Large intestine (tissue), 3 donors: ENCODE measurements around the gene EFHC2. TPM values are rescaled to one million over a fixed set of nuclear protein-coding genes. Genes with fewer than 3 reads are reported as not detected.

Source experiments
- DNase-seq, 2 donors: peaks; one replicate each; pipeline versions ENCODE4 v3.0.0 to v3.0.0-alpha.2; 2013
- H3K27ac ChIP-seq: one replicate; pipeline ENCODE4 v1.5.1; 2013; ENCODE audit warnings: low read length
- H3K27me3 ChIP-seq: 2 replicates; pipeline ENCODE4 v1.6.1; 2013; ENCODE audit warnings: low read length; ENCODE audit not compliant: control insufficient read depth, insufficient read depth
- H3K36me3 ChIP-seq: 2 replicates; pipeline ENCODE4 v1.6.1; 2013; ENCODE audit warnings: low read length; ENCODE audit not compliant: control insufficient read depth, insufficient read depth
- H3K4me1 ChIP-seq: one replicate; pipeline ENCODE4 v1.6.1; 2013; ENCODE audit warnings: low read length; ENCODE audit not compliant: control insufficient read depth, insufficient read depth
- H3K4me3 ChIP-seq: one replicate; pipeline ENCODE4 v1.5.1; 2013; ENCODE audit warnings: low read length
- H3K9me3 ChIP-seq: one replicate; pipeline ENCODE4 v1.6.1; 2013; ENCODE audit warnings: mild to moderate bottlenecking, low read depth, low read length, moderate library complexity; ENCODE audit not compliant: control insufficient read depth
- WGBS: methylation state at CpG from one replicate; pipeline ENCODE4 v1.1.5; 2013; ENCODE audit warnings: low lambda C conversion rate; ENCODE audit not compliant: insufficient coverage; 5-methylcytosine and 5-hydroxymethylcytosine counted together
- polyA plus RNA-seq: library from polyadenylated mRNA; unstranded; fragments of 120-200 nt; gene quantifications from one replicate; pipeline ENCODE4 v1.2.1, GENCODE V29; 2013

The EFHC2 gene
- polyA plus RNA-seq, 1 donor: 2.2 TPM

GRCh38 chrX:44162964-44163475, 180.5 kb downstream of the EFHC2 start:
- H3K36me3 ChIP-seq: no peaks in the 10 kb centered on the region
- H3K4me1 ChIP-seq: no peaks in the 10 kb centered on the region
- no peak overlapping the region for H3K4me3 ChIP-seq
- DNase-seq: no peak
- no peaks in the 10 kb centered on the region for H3K27me3 ChIP-seq
- H3K27ac ChIP-seq: no peak overlapping the region
- H3K9me3 ChIP-seq: no peaks in the 10 kb centered on the region

GRCh38 chrX:44157858-44158257, 185.6 kb downstream of the EFHC2 start:
- Histone ChIP-seq H3K4me1 (no peaks in the 10 kb centered on the region), H3K4me3 (no peak overlapping the region), H3K9me3 (no peaks in the 10 kb centered on the region), H3K27me3 (no peaks in the 10 kb centered on the region), H3K36me3 (no peaks in the 10 kb centered on the region), H3K27ac (no peak overlapping the region)
- no CpG with 5 or more reads among the region's 2 CpGs for WGBS
- no peak for DNase-seq

DNA sequence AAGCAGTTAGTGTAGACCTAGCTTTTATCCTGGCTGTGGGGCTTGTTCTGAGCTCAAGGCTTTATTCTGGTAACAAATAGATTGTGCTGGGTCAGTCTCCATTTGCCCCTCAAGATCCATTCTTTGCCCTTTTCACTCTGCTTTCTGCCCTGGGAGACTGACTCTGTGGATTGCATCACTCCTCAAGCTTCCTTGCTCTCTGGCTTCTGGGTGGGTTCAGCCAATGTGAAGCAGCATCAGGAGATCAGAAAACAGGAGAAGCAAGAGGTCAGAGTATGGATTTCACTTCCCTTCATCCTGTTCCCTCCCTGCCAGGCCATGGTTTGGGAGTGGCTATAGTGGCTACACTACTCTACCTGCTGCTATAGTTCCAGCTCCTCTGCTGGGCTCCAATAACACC, 186.2 kb downstream of the EFHC2 start:
- H3K27me3 ChIP-seq: no peaks in the 10 kb centered on the region
- no peaks in the 10 kb centered on the region for H3K9me3 ChIP-seq
- H3K4me1 ChIP-seq: no peaks in the 10 kb centered on the region
- H3K36me3 ChIP-seq: no peaks in the 10 kb centered on the region
- no peak overlapping the region for H3K4me3 ChIP-seq
- no peak overlapping the region for H3K27ac ChIP-seq
- no peak for DNase-seq

DNA sequence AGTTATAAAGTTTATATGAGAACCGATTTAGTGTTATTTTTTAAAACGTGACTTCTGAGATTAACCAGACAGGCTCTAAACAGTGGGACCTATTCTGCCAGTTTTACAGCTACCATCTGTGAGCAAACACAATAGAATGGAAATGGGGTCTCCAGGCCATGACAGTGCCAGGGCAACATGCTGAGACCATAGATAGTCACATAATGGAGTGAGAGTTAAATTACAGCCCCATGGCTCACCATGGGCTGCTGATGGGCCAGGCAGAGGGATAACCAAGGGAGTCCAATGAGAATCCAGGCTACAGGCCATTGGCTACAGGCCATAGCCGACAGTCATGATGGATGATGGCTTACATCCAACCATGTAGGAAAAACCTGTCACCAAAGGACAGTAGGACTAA, 186.7 kb downstream of the EFHC2 start:
- Histone ChIP-seq H3K36me3 (no peaks in the 10 kb centered on the region), H3K27me3 (no peaks in the 10 kb centered on the region), H3K4me3 (no peak overlapping the region), H3K4me1 (no peaks in the 10 kb centered on the region), H3K27ac (no peak overlapping the region), H3K9me3 (no peaks in the 10 kb centered on the region)
- no peak for DNase-seq
- no CpG with 5 or more reads among the region's 3 CpGs for WGBS

- no peaks in the 10 kb centered on the region for H3K27me3 ChIP-seq
- no peaks in the 10 kb centered on the region for H3K36me3 ChIP-seq
- H3K4me3 ChIP-seq: no peak overlapping the region
- no CpG with 5 or more reads among the region's 4 CpGs for WGBS
- no peak for DNase-seq
- H3K4me1 ChIP-seq: no peaks in the 10 kb centered on the region
- no peaks in the 10 kb centered on the region for H3K9me3 ChIP-seq
- H3K27ac ChIP-seq: no peak overlapping the region
Observed at GRCh38 chrX:44155126-44155525, 188.3 kb downstream of the EFHC2 start.

- H3K27me3 ChIP-seq: no peaks in the 10 kb centered on the region
- H3K4me1 ChIP-seq: no peaks in the 10 kb centered on the region
- H3K4me3 ChIP-seq: no peak overlapping the region
- no peaks in the 10 kb centered on the region for H3K9me3 ChIP-seq
- H3K27ac ChIP-seq: no peak overlapping the region
- no CpG with 5 or more reads among the region's 1 CpG for WGBS
- no peaks in the 10 kb centered on the region for H3K36me3 ChIP-seq
- DNase-seq: no peak
Observed at GRCh38 chrX:44152852-44153251, 190.6 kb downstream of the EFHC2 start.

DNA sequence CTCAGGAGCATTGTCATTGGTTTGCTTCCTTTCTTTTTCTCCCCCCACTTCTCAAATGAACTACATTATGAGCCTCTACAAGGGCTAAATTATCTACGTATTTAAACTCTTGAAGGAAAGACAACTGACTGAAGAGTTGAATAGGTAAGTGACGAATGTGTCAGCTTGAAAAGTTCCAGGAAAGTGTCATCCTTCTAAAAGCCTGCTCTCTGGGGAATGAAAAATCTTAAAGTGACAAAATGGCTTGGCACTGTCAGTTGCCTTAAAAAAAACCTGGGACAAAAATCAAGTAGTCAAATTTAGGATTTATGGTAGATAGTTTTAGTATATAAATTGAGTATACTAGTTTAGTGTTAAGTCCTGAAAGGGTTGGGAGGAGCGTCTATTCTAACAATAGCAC, 196.3 kb downstream of the EFHC2 start:
- no peak overlapping the region for H3K4me3 ChIP-seq
- no peaks in the 10 kb centered on the region for H3K4me1 ChIP-seq
- H3K27ac ChIP-seq: no peak overlapping the region
- H3K27me3 ChIP-seq: no peaks in the 10 kb centered on the region
- H3K9me3 ChIP-seq: no peaks in the 10 kb centered on the region
- H3K36me3 ChIP-seq: no peaks in the 10 kb centered on the region
- no CpG with 5 or more reads among the region's 3 CpGs for WGBS
- DNase-seq: no peak

GRCh38 chrX:44144177-44144945, 199.1 kb downstream of the EFHC2 start:
- Histone ChIP-seq H3K27ac (no peak overlapping the region), H3K27me3 (no peaks in the 10 kb centered on the region), H3K9me3 (no peaks in the 10 kb centered on the region), H3K36me3 (no peaks in the 10 kb centered on the region), H3K4me1 (no peaks in the 10 kb centered on the region), H3K4me3 (no peak overlapping the region)
- no CpG with 5 or more reads among the region's 8 CpGs for WGBS
- no peak for DNase-seq

GRCh38 chrX:44143061-44143602, 200.3 kb downstream of the EFHC2 start:
- no peaks in the 10 kb centered on the region for H3K27me3 ChIP-seq
- no peaks in the 10 kb centered on the region for H3K9me3 ChIP-seq
- H3K4me3 ChIP-seq: no peak overlapping the region
- no CpG with 5 or more reads among the region's 3 CpGs for WGBS
- no peak overlapping the region for H3K27ac ChIP-seq
- H3K4me1 ChIP-seq: no peaks in the 10 kb centered on the region
- DNase-seq: no peak
- no peaks in the 10 kb centered on the region for H3K36me3 ChIP-seq

DNA sequence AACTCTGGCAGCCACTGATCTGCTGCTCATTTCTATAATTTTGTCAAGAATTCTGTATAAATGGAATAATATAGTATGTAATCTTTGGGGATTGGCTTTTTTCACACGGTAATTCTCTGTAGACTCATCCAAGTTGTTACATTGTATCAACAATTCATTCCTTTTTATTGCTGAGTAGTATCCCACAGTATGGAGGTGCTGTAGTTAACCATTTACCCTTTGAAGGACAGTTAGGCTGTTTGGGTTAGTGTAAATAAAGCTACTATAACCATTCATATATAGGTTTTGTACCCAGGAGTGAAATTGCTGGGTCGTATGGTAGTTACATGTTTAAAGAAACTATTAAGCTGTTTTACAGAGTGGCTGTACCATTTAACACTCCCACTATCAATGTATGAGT, 213.3 kb downstream of the EFHC2 start:
- H3K27ac ChIP-seq: no peak overlapping the region
- H3K27me3 ChIP-seq: no peaks in the 10 kb centered on the region
- no peak for DNase-seq
- no peaks in the 10 kb centered on the region for H3K4me1 ChIP-seq
- H3K9me3 ChIP-seq: no peaks in the 10 kb centered on the region
- no CpG with 5 or more reads among the region's 2 CpGs for WGBS
- no peak overlapping the region for H3K4me3 ChIP-seq
- no peaks in the 10 kb centered on the region for H3K36me3 ChIP-seq

DNA sequence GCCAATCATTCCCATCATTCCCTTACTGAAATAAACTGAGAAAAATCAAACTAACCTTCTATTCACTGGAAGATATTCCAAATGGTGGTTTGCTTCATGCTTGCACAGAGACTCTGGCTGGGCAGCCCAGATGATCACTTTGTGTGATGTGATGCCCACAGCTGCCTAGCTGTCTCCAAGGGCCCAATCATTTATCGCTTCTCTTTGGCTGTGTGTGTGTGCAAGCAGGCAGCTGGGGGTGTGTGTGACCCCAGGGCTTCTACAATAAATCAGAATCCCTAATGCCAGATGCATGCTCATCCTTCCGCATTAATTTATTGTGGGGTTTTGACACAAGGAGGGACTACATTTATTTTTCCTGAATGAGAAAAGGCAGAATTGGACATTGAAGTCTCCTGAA, 230.1 kb downstream of the EFHC2 start:
- Histone ChIP-seq H3K4me1 (no peaks in the 10 kb centered on the region), H3K4me3 (no peak overlapping the region), H3K9me3 (no peaks in the 10 kb centered on the region), H3K36me3 (no peaks in the 10 kb centered on the region), H3K27me3 (no peaks in the 10 kb centered on the region), H3K27ac (no peak overlapping the region)
- DNase-seq: no peak
- no CpG with 5 or more reads among the region's 2 CpGs for WGBS
